B cell (primary cell): ENCODE results near the gene GAD2.

Experiments used
- CTCF ChIP-seq: fragments of 200-600 bp; IDR thresholded peaks from one replicate; pipeline ENCODE4 v1.8.0; 2022; ENCODE audit warnings: antibody characterized with exemption, mild to moderate bottlenecking
- EZH2 ChIP-seq: IDR thresholded peaks from 2 replicates; pipeline ENCODE4 v1.6.1; 2012; ENCODE audit warnings: borderline replicate concordance, low read depth, mild to moderate bottlenecking, moderate library complexity, low read length; ENCODE audit not compliant: insufficient read depth, poor library complexity, severe bottlenecking

GRCh38 chr10:26336979-26337378 is 120.4 kb downstream of the GAD2 start:
- TF ChIP-seq CTCF, result no peak
- no peak for TF ChIP-seq EZH2
